Fibroblast of lung (primary cell): ENCODE results near the gene PHRF1. TPM values are rescaled to one million over a fixed set of nuclear protein-coding genes. Genes with fewer than 3 reads are reported as not detected.

Experiments
- DNase-seq, 2 donors: peaks; one replicate each; pipeline versions ENCODE4 v3.0.0 to v3.0.0-alpha.2; 2010; ENCODE audit warnings: low read depth in 2 of 2
- H2AFZ ChIP-seq: 2 replicates; pipeline ENCODE4 v1.5.1; 2012; ENCODE audit warnings: low read length, control low read depth, inconsistent platforms
- H3K27ac ChIP-seq: 2 replicates; pipeline ENCODE4 v1.5.1; 2011; ENCODE audit warnings: low read length, control low read depth; ENCODE audit not compliant: insufficient read depth
- H3K27me3 ChIP-seq: 2 replicates; pipeline ENCODE4 v1.5.1; 2011; ENCODE audit warnings: mild to moderate bottlenecking, low read length; ENCODE audit not compliant: control insufficient read depth, insufficient read depth
- H3K36me3 ChIP-seq: 2 replicates; pipeline ENCODE4 v1.5.1; 2011; ENCODE audit warnings: low read length; ENCODE audit not compliant: control insufficient read depth, insufficient read depth
- H3K4me1 ChIP-seq: 2 replicates; pipeline ENCODE4 v1.5.1; 2011; ENCODE audit warnings: low read length; ENCODE audit not compliant: control insufficient read depth, insufficient read depth; ENCODE audit errors: extremely low read depth
- H3K4me2 ChIP-seq: 2 replicates; pipeline ENCODE4 v1.5.1; 2011; ENCODE audit warnings: low read length, control low read depth; ENCODE audit not compliant: insufficient read depth; ENCODE audit errors: extremely low read depth
- H3K4me3 ChIP-seq, 4 experiments: fragments of 200-600 bp in 1 of 4; sonication (generic) in 1 of 4; replicated peaks in 1 of 4; 2 replicates each; pipeline ENCODE4 v1.5.1; 2011 to 2016; ENCODE audit warnings: low read length in 4 of 4, low read depth in 3 of 4, mild to moderate bottlenecking in 3 of 4, control low read depth in 2 of 4, inconsistent platforms in 1 of 4, mixed read lengths in 1 of 4; ENCODE audit not compliant: insufficient read depth in 1 of 4; ENCODE audit errors: control extremely low read depth in 1 of 4
- H3K79me2 ChIP-seq: 2 replicates; pipeline ENCODE4 v1.5.1; 2012; ENCODE audit warnings: mild to moderate bottlenecking, low read length, inconsistent platforms; ENCODE audit not compliant: control insufficient read depth, insufficient read depth
- H3K9ac ChIP-seq: 2 replicates; pipeline ENCODE4 v1.5.1; 2011; ENCODE audit warnings: mild to moderate bottlenecking, low read length, control low read depth; ENCODE audit not compliant: insufficient read depth
- H3K9me3 ChIP-seq: 2 replicates; pipeline ENCODE4 v1.5.1; 2012; ENCODE audit warnings: low read depth, low read length; ENCODE audit not compliant: control insufficient read depth, insufficient read depth
- H4K20me1 ChIP-seq: 2 replicates; pipeline ENCODE4 v1.5.1; 2011; ENCODE audit warnings: low read length; ENCODE audit not compliant: control insufficient read depth, insufficient read depth; ENCODE audit errors: extremely low read depth
- EZH2 ChIP-seq: IDR thresholded peaks from 2 replicates; pipeline ENCODE4 v1.5.1; 2012; ENCODE audit warnings: low read length, control low read depth, mild to moderate bottlenecking; ENCODE audit errors: missing control alignments
- polyA plus RNA-seq, 2 donors: library from polyadenylated mRNA; depleted of rRNA in 1 of 2; stranded (reverse) in 1 of 2; unstranded in 1 of 2; fragments of >200 nt; gene quantifications; 2 replicates each; pipeline ENCODE4 v1.2.1, GENCODE V29; 2011 to 2012; ENCODE audit warnings: missing spikeins in 1 of 2
- total RNA-seq: library from RNA; depleted of rRNA; stranded (reverse); fragments of >200 nt; gene quantifications from 2 replicates; pipeline ENCODE4 v1.2.1, GENCODE V29; 2014
- TF ChIP-seq, protein P1 (sequence below), 2 donors: IDR thresholded peaks in 1 of 2; conservative IDR thresholded peaks in 1 of 2; 1 replicate in 1 of 2; 2 replicates in 1 of 2; pipeline ENCODE4 v1.5.1; 2011 to 2012; ENCODE audit warnings: low read length in 2 of 2, control low read depth in 1 of 2, inconsistent platforms in 1 of 2, low read depth in 1 of 2, mild to moderate bottlenecking in 1 of 2

PHRF1 gene
- total and polyA plus RNA-seq, 2 donors (not counting 1 experiment from before 2014, with no cell fraction given), result 5.9 to 16.8 TPM

- H3K9ac ChIP-seq, result no peak overlapping the region
- no peak overlapping the region for H3K27ac ChIP-seq
- H3K4me1 ChIP-seq, result no peaks in the 10 kb centered on the region
- peaks cover 4% of the 10 kb centered on the region for H3K36me3 ChIP-seq
- H3K4me2 ChIP-seq, result no peak overlapping the region
- H3K4me3 ChIP-seq, result no peak overlapping the region
- H4K20me1 ChIP-seq, result no peaks in the 10 kb centered on the region
- no peaks in the 10 kb centered on the region for H3K9me3 ChIP-seq
- no peaks in the 10 kb centered on the region for H3K79me2 ChIP-seq
- H2AFZ ChIP-seq, result no peak overlapping the region
- no peaks in the 10 kb centered on the region for H3K27me3 ChIP-seq
- DNase-seq, result no peak
- TF ChIP-seq, protein P1, sequence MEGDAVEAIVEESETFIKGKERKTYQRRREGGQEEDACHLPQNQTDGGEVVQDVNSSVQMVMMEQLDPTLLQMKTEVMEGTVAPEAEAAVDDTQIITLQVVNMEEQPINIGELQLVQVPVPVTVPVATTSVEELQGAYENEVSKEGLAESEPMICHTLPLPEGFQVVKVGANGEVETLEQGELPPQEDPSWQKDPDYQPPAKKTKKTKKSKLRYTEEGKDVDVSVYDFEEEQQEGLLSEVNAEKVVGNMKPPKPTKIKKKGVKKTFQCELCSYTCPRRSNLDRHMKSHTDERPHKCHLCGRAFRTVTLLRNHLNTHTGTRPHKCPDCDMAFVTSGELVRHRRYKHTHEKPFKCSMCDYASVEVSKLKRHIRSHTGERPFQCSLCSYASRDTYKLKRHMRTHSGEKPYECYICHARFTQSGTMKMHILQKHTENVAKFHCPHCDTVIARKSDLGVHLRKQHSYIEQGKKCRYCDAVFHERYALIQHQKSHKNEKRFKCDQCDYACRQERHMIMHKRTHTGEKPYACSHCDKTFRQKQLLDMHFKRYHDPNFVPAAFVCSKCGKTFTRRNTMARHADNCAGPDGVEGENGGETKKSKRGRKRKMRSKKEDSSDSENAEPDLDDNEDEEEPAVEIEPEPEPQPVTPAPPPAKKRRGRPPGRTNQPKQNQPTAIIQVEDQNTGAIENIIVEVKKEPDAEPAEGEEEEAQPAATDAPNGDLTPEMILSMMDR (conservative IDR thresholded peaks at IDR 0.05 in 1 of 2, IDR thresholded peaks at IDR 0.05 in 1 of 2; ENCODE audit: low read depth in 1 of 2, low read length in 2 of 2), result no peak
- TF ChIP-seq EZH2, result no peak
Measured at GRCh38 chr11:621838-622237, 45.6 kb downstream of the PHRF1 start.

- H3K36me3 ChIP-seq, result no peaks in the 10 kb centered on the region
- H3K79me2 ChIP-seq, result no peaks in the 10 kb centered on the region
- H3K4me1 ChIP-seq, result peaks cover 2% of the 10 kb centered on the region
- H2AFZ ChIP-seq, result no peak overlapping the region
- no peak overlapping the region for H3K27ac ChIP-seq
- no peak for DNase-seq
- no peak for TF ChIP-seq EZH2
- H4K20me1 ChIP-seq, result no peaks in the 10 kb centered on the region
- no peak overlapping the region for H3K4me2 ChIP-seq
- no peaks in the 10 kb centered on the region for H3K27me3 ChIP-seq
- no peak overlapping the region for H3K4me3 ChIP-seq
- no peaks in the 10 kb centered on the region for H3K9me3 ChIP-seq
- no peak overlapping the region for H3K9ac ChIP-seq
Measured at GRCh38 chr11:623349-623869, 47.1 kb downstream of the PHRF1 start.

- Histone ChIP-seq H3K9ac (no peak overlapping the region), H3K36me3 (no peaks in the 10 kb centered on the region), H3K27me3 (no peaks in the 10 kb centered on the region), H3K4me3 (no peak overlapping the region), H3K9me3 (no peaks in the 10 kb centered on the region), H4K20me1 (no peaks in the 10 kb centered on the region), H3K79me2 (no peaks in the 10 kb centered on the region), H3K4me1 (peaks cover 2% of the 10 kb centered on the region), H2AFZ (no peak overlapping the region), H3K27ac (no peak overlapping the region), H3K4me2 (no peak overlapping the region)
- DNase-seq, result peak in 1 of 2 donors; percentile 28
- TF ChIP-seq, protein P1 (conservative IDR thresholded peaks at IDR 0.05 in 1 of 2, IDR thresholded peaks at IDR 0.05 in 1 of 2; ENCODE audit: low read depth in 1 of 2, low read length in 2 of 2), result no peak
- TF ChIP-seq EZH2, result no peak
Measured at GRCh38 chr11:623999-624704, 47.9 kb downstream of the PHRF1 start.
